COR-L47 (cell line): ENCODE measurements around the gene RTP5.
A peak's percentile ranks its signal among the peaks of the same experiment; 100 is the strongest.

Source experiments
- DNase-seq: peaks from one replicate; lab custom pipeline; 2025; lab: John Stamatoyannopoulos, UW

Gene RTP5

GRCh38 chr2:241857572-241858121, 11.9 kb upstream of the RTP5 start:
- DNase-seq, result no peak

GRCh38 chr2:241858206-241859016, 11.1 kb upstream of the RTP5 start, which contains the start of gene PDCD1:
Gene PDCD1 (minus strand): TSS chr2:241858894. CDS start chr2:241858838, 56 bp downstream.
- no peak for DNase-seq

GRCh38 chr2:241859017-241859435, 10.5 kb upstream of the RTP5 start:
- no peak for DNase-seq

- no peak for DNase-seq
These were observed 9.9 kb upstream of the RTP5 start for GRCh38 chr2:241859436-241860183.

GRCh38 chr2:241860184-241861078, 9.1 kb upstream of the RTP5 start:
- DNase-seq, result no peak

GRCh38 chr2:241861264-241861663, 8.3 kb upstream of the RTP5 start:
- DNase-seq, result no peak

DNA sequence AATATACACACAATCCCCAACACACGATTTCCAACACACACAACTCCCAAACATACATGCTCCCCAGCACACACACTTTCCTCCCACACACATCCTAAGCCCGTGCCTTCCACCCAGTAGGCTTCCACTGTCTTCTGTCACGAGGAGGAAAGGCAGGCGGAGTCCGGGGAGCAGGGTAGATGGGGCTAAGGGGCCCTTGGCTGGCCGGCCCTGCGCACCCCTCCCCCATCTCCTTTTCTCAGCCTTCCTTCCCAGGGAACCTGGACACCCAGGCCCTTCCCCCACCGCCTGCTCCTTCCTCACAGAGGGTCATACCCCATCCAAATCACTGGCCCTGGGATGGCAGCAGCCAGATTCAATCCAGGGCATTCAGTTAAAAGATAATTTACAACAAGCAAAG, 7.4 kb upstream of the RTP5 start:
- DNase-seq, result no peak

- DNase-seq, result no peak
These were observed 6.6 kb upstream of the RTP5 start for GRCh38 chr2:241862775-241863535.

DNA sequence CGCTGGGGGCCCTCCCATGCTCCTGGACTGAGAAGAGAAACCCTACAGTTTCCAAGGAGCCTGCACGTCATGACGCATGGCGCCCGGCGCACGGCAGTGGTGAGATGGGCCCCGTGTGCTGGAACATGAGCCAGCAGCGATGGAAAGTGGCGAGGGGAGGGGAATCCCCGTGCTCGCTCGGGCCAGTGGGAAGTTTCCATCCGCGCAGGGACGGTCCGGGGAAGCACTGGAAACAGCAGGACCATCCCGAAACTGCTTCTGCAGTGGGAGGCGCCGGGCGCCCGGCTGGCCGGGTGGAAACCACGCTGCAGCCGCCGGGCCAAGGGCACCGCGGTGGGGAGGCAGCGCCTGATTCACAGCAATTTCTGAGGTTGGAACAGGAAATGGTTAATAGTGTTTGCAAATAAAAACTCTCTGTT, 6.0 kb upstream of the RTP5 start:
- no peak for DNase-seq

DNA sequence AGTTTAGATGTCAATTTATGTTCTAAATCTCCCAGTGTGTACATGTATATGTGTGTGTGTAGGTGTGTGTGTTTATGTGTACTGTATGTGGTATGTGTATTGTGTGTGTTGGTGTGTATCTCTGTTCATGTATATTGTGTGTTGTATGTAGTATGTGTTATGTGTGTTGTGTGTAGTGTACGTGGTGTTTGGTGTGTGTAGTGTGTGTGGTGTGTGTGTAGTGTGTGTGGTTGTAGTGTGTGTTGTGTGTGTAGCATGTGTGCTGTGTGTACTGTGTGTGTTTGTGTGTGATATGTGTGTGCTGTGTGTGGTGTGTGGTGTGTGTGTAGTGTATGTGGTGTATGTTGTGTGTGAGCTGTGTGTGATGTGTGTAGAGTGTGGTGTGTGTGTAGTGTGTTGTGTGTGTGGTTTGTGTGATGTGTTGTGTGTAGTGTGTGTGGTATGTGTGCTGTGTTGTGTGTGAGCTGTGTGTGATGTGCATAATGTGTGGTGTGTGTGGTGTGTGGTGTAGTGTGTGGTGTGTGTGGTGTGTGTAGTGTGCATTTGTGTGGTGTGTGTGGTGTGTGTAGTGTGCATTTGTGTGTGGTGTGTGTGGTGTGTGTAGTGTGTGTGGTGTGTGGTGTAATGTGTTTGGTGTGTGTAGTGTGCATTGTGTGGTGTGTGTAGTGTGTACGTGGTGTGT, 5.2 kb upstream of the RTP5 start:
- DNase-seq, result no peak

GRCh38 chr2:241864850-241865213, 4.7 kb upstream of the RTP5 start:
- DNase-seq, result no peak

DNA sequence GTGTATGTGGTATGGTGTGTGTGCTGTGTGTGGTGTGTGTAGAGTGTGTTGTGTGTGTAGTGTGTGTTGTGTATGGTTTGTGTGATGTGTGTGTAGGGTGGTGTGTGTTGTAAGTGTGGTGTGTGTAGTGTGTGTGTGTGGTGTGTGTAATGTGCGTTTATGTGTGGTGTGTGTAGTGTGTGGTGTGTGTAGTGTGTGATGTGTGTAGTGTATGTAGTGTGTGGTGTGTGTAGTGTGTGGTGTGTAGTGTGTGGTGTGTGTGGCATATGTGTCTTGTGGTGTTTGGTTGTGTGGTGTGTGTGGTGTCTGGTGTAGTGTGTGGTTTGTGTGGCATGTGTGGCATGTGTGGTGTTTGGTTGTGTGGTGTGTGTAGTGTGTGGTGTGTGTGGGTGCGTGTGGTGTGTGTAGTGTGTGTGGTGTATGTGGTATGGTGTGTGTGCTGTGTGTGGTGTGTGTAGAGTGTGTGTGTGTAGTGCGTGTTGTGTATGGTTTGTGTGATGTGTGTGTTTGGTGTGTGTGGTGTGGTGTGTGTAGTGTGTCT, 4.0 kb upstream of the RTP5 start:
- DNase-seq, result no peak

DNA sequence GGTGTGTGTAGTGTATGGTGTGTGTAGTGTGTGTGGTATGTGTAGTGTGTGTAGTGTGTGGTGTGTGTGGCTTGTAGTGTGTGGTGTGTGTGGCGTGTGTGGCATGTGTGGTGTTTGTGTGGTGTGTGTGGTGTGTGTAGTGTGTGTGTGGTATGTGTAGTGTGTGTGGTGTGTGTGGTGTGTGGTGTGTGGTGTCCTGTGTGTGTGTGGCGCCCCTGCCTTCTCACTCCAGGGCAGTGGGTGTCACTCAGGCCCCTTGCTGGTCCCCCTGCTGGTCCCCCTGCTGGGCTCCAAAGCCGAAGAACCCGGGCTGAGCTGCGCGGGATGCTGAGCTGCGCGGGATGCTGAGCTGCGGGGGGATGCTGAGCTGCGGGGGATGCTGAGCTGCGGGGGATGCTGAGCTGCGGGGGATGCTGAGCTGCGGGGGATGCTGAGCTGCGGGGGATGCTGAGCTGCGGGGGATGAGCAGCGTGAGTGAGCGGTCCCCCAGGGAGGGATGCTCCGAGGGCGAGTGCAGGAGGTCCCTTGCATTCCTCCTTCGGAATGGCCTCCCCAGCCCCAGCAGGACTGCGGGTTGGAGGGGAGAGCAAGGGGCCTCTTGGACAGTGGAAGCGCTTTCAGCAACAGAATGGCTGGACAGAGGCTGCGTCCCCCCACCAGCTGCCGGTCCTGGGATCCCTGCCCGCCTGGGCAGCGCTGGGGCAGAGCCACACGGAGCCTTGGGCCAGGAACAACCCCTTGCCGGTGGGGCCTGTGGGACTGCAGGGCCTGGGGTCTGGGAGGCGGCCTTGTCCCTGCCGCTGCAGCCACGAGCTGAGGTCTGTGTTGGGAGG, 3.4 kb upstream of the RTP5 start:
- no peak for DNase-seq

GRCh38 chr2:241866790-241867645, 2.5 kb upstream of the RTP5 start:
- DNase-seq, result no peak

GRCh38 chr2:241867776-241868420, 1.6 kb upstream of the RTP5 start:
- no peak for DNase-seq

DNA sequence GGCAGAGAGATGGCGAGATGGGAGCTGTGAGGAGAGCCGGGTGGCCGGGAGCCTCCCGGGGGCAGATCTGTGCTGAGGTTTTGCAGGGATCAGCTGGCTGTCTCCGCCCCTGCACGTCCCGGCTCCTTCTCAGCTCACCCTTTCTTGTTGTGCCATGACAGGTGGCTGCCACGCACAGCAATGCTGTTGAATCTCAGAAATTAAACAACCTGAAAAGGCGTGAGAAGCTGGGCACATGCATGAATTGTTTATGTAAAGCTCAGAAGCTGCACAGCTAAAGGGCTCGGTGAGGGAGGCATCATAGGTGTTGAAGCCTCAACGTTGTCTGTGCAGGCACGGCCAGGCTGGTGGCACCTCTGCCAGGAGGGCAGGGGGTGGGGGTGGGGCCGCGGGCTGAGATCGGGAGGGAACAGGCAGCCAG, 858 bp upstream of the RTP5 start:
- no peak for DNase-seq

DNA sequence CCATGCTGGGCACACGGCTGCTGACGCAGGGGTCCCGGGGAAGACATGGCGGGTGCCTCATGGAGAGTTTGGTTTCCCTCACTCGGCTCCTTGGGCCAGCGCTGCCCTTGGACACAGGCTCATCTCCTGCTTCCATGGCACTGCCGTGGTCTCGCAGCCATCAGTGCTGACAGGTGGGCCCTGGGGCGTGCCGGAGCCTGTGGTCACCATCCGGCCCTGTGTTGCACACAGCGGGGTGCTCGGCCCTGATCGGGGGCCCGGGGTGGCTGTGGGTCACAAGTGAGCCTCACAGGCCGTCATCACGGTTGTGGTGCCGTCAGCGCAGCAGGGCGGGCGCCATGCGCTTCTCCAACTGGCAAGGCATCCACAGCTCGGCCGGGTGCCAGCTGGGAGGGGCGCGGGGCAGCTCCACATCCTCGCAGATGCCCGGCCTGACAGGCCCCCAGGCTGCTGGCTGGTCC, 582 bp downstream of the RTP5 start:
- DNase-seq, result peak; percentile 32
